ENCODE measurements around the gene CALB2. TPM values are rescaled to one million over a fixed set of nuclear protein-coding genes. Genes with fewer than 3 reads are reported as not detected.

Gene CALB2
- total and polyA plus RNA-seq, 2 of the 13 experiments (the other 11 are each of a cell fraction or from before 2014, with no cell fraction given), result 0.37 to 0.40 TPM

DNA sequence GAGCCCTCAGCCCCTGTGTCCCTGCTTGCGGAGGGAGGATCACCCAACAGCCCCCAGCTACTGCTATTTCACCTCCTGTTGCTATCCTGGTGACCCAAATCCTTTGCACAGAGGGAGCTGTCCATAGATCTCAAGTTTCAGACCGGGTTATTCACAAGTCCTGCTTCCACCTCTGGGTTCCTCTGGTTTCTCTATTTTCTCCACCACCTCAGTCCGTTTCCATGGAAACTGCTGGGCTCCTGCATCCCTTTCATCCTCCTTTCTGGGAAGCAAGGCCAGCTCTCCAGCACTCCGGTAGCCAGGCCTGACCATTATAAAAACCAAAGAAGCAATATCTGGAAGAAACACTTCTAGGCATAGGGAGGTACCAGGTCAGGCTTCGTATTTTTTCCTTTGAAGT is 4.8 kb upstream of the CALB2 start:
- in situ Hi-C loops (cut with HindIII; ENCODE audit: extremely low pct_ligation_motif_present, low pct_unique_long_range_greater_than_20kb) (no loop called here), intact Hi-C loops (cut with micrococcal nuclease; ENCODE audit: unreplicated experiment) (no loop called here)
- no peak for DNase-seq (ENCODE audit: low spot score)
- TF ChIP-seq MNT (IDR thresholded peaks at IDR 0.05) (no peak), ZFP41 (CRISPR knock-in tag; IDR thresholded peaks at IDR 0.05; ENCODE audit: borderline replicate concordance) (no peak), NRL (CRISPR knock-in tag; IDR thresholded peaks at IDR 0.05; ENCODE audit: borderline replicate concordance) (no peak), ZNF547 (CRISPR knock-in tag; IDR thresholded peaks at IDR 0.05) (no peak), SMYD3 (CRISPR knock-in tag; IDR thresholded peaks at IDR 0.05) (no peak), PRDM15 (CRISPR knock-in tag; IDR thresholded peaks at IDR 0.05) (no peak), JUND (CRISPR knock-in tag; IDR thresholded peaks at IDR 0.05) (no peak), ZKSCAN1 (IDR thresholded peaks at IDR 0.05; ENCODE audit: low read length) (no peak), SP140L (CRISPR knock-in tag; IDR thresholded peaks at IDR 0.05; ENCODE audit: borderline replicate concordance) (no peak), ZNF121 (CRISPR knock-in tag; IDR thresholded peaks at IDR 0.05) (no peak), ZNF558 (CRISPR knock-in tag; IDR thresholded peaks at IDR 0.05; ENCODE audit: borderline replicate concordance) (no peak), ZBTB42 (CRISPR knock-in tag; IDR thresholded peaks at IDR 0.05) (no peak), GATAD2A (CRISPR knock-in tag; IDR thresholded peaks at IDR 0.05) (no peak), ZBTB2 (CRISPR knock-in tag; IDR thresholded peaks at IDR 0.05; ENCODE audit: low read depth) (no peak), TBX3 (IDR thresholded peaks at IDR 0.05; ENCODE audit: borderline replicate concordance) (no peak), KLF11 (CRISPR knock-in tag; IDR thresholded peaks at IDR 0.05) (no peak)
- TF ChIP-seq, protein P1, sequence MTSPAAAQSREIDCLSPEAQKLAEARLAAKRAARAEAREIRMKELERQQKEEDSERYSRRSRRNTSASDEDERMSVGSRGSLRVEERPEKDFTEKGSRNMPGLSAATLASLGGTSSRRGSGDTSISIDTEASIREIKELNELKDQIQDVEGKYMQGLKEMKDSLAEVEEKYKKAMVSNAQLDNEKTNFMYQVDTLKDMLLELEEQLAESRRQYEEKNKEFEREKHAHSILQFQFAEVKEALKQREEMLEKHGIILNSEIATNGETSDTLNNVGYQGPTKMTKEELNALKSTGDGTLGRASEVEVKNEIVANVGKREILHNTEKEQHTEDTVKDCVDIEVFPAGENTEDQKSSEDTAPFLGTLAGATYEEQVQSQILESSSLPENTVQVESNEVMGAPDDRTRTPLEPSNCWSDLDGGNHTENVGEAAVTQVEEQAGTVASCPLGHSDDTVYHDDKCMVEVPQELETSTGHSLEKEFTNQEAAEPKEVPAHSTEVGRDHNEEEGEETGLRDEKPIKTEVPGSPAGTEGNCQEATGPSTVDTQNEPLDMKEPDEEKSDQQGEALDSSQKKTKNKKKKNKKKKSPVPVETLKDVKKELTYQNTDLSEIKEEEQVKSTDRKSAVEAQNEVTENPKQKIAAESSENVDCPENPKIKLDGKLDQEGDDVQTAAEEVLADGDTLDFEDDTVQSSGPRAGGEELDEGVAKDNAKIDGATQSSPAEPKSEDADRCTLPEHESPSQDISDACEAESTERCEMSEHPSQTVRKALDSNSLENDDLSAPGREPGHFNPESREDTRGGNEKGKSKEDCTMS (CRISPR knock-in tag; conservative IDR thresholded peaks at IDR 0.05), result no peak

More for the DNA sequence above, 4.8 kb upstream of the CALB2 start:
- Histone ChIP-seq H3K79me2 (ENCODE audit: insufficient read depth, low read length) (no peaks in the 10 kb centered on the region), H3K27ac (ENCODE audit: extremely low read length, insufficient read depth, low read length) (no peak overlapping the region), H2AFZ (ENCODE audit: low read length) (no peak overlapping the region), H3K27me3 (ENCODE audit: control insufficient read depth in 1 of 2, insufficient read depth in 2 of 2, low read length in 2 of 2) (peaks cover 2 to 57% of the 10 kb centered on the region in 2 experiments), H3K4me2 (ENCODE audit: low read depth, low read length) (no peak overlapping the region), H4K20me1 (ENCODE audit: insufficient read depth, low read length) (no peaks in the 10 kb centered on the region; the same call in 1 of the 2 replicates), H3K9ac (ENCODE audit: insufficient read depth, low read depth, low read length) (no peak overlapping the region), H3K4me3 (replicated peaks in 1 of 3; ENCODE audit: insufficient read depth in 1 of 3, low read depth in 2 of 3, low read length in 3 of 3) (no peak overlapping the region), H3K4me1 (ENCODE audit: insufficient read depth, low read length) (peaks cover 9% of the 10 kb centered on the region), H3K9me3 (ENCODE audit: low read length) (no peaks in the 10 kb centered on the region), H3K36me3 (replicated peaks in 1 of 2; ENCODE audit: control insufficient read depth in 1 of 2, insufficient read depth in 2 of 2, low read length in 2 of 2) (no peaks in the 10 kb centered on the region)
- WGBS (ENCODE audit: low lambda C conversion rate), result 4% methylated on average over 5 of the region's 5 CpGs
- no TSS peak for BruUV-seq (replicated peaks)
- no peak for ATAC-seq
- ChIA-PET POLR2A (no interaction called here), CTCF (ENCODE audit: low intra/inter-chr PET ratio, low total read pairs) (no interaction called here)
- no peak for FAIRE-seq
